ENCODE data around the gene ATF7. TPM values are rescaled to one million over a fixed set of nuclear protein-coding genes. Genes with fewer than 3 reads are reported as not detected.

The ATF7 gene
- total and polyA plus RNA-seq, 2 of the 4 experiments (the other 2 are of a cell fraction): 7.0 to 16.3 TPM

GRCh38 chr12:53622724-53623123 lies 3.5 kb downstream of the ATF7 start:
- Histone ChIP-seq H2BK15ac (ENCODE audit: low read depth, low read length) (no peak overlapping the region), H2AFZ (replicated peaks; ENCODE audit: low read length, poor library complexity) (no peak overlapping the region), H4K91ac (ENCODE audit: insufficient read depth, low read depth, low read length) (no peak overlapping the region), H2AK5ac (ENCODE audit: low read depth, low read length) (no peak overlapping the region; the same call in 1 of the 2 replicates), H3K9ac (ENCODE audit: low read depth, low read length) (no peak overlapping the region), H3K18ac (ENCODE audit: low read depth, low read length) (no peak overlapping the region), H2AK9ac (replicated peaks; ENCODE audit: low read depth, low read length, poor library complexity) (no peak overlapping the region), H3K27ac (ENCODE audit: insufficient read depth, low read length) (no peak overlapping the region), H3K9me1 (ENCODE audit: insufficient read depth, low read length) (peaks cover 3% of the 10 kb centered on the region; the same call in 1 of the 2 replicates), H3K4me1 (ENCODE audit: control insufficient read depth, insufficient read depth, low read length) (peaks cover 4% of the 10 kb centered on the region), H3K27me3 (ENCODE audit: control insufficient read depth, insufficient read depth, low read length) (no peaks in the 10 kb centered on the region), H3K4me3 (ENCODE audit: insufficient read depth, low read depth, low read length) (no peak overlapping the region), H3K4me2 (ENCODE audit: low read depth, low read length) (no peak overlapping the region), H2BK20ac (ENCODE audit: low read depth, low read length) (no peak overlapping the region), H3K36me3 (ENCODE audit: control insufficient read depth, insufficient read depth, low read length) (no peaks in the 10 kb centered on the region), H3K79me1 (ENCODE audit: low read depth in 1 of 2, low read length in 2 of 2) (peaks cover 10 to 56% of the 10 kb centered on the region in 2 experiments), H4K5ac (ENCODE audit: low read depth, low read length) (no peak overlapping the region), H4K8ac (ENCODE audit: low read depth in 2 of 2, low read length in 2 of 2) (no peak overlapping the region), H3K9me3 (ENCODE audit: control insufficient read depth, insufficient read depth, low read length) (no peaks in the 10 kb centered on the region), H3K56ac (ENCODE audit: extremely low read depth, insufficient read depth, low read length) (no peak overlapping the region), H3K23ac (ENCODE audit: low read depth, low read length) (no peak overlapping the region), H3K14ac (replicated peaks; ENCODE audit: low read depth, low read length) (no peak overlapping the region), H4K20me1 (ENCODE audit: insufficient read depth, low read length) (peaks cover 17% of the 10 kb centered on the region), H2BK120ac (ENCODE audit: low read depth, low read length) (no peak overlapping the region), H3K4ac (ENCODE audit: low read depth, low read length) (no peak overlapping the region), H2BK5ac (ENCODE audit: low read depth, low read length, poor library complexity, severe bottlenecking) (no peak overlapping the region)
- TF ChIP-seq BHLHE40 (IDR thresholded peaks at IDR 0.05; ENCODE audit: low read depth, low read length): no peak
- no peak for TF ChIP-seq NFE2L2 (IDR thresholded peaks at IDR 0.05; ENCODE audit: low read depth, low read length)
- TF ChIP-seq RAD21 (IDR thresholded peaks at IDR 0.05; ENCODE audit: low read length): no peak
- TF ChIP-seq MAZ (IDR thresholded peaks at IDR 0.05; ENCODE audit: borderline replicate concordance, low read depth, low read length): no peak
- TF ChIP-seq POLR2A (IDR thresholded peaks at IDR 0.05; ENCODE audit: low read depth, low read length): no peak
- TF ChIP-seq MAFK (IDR thresholded peaks at IDR 0.05; ENCODE audit: low read depth, low read length): no peak
- TF ChIP-seq CHD1 (IDR thresholded peaks at IDR 0.05; ENCODE audit: low read depth, low read length): no peak
- TF ChIP-seq RFX5 (IDR thresholded peaks at IDR 0.05; ENCODE audit: low read depth, low read length): no peak
- TF ChIP-seq SMC3 (IDR thresholded peaks at IDR 0.05; ENCODE audit: low read depth, low read length): no peak
- dilution Hi-C loops (cut with HindIII; ENCODE audit: low sequenced_read_pairs, unreplicated experiment) (no loop called here), intact Hi-C loops (cut with micrococcal nuclease) (no loop called here), in situ Hi-C loops (cut with MboI; ENCODE audit: low sequenced_read_pairs) (no loop called here)
- ChIA-PET CTCF (no interaction called here), POLR2A (ENCODE audit: unreplicated experiment) (interaction anchor here (0.5 to 0.6 kb wide), 2 partner anchors 28 to 53 kb away, joined by 4 to 5 read pairs; no protein-coding TSS in a partner anchor)
- DNase-seq (no peak), ATAC-seq (ENCODE audit: low read depth) (no peak)
- no CpG with 5 or more reads among the region's 5 CpGs for WGBS, 2 experiments (ENCODE audit: extremely low coverage in 2 of 2, insufficient read length in 1 of 2)
- BruUV-seq (replicated peaks): no TSS peak

Measured in IMR-90 (cell line).